ENCODE results near the gene ATPAF2.

ATPAF2 gene

DNA sequence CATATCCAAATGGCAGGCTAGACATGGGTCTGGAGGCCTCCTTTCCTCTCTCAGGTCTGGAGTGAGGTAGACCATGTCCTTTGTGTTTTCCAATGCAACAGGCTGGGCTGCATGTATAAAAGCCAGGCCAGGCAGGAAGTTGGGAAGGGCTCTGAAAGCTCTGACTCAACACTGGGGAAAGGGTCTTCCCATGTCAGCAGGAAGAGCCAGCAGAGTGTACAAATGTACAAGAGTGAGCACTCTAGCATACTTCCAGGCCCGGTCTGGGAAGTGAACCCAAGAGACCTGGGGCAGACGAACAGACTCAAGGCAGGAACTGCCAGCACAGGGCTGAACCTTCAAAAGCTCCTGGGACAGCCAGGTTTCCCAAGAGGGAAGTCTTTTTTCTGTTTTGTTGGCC lies 7.0 kb downstream of the ATPAF2 start:
- no peak for DNase-seq (ENCODE audit: low spot score)
- TF ChIP-seq, protein P1, sequence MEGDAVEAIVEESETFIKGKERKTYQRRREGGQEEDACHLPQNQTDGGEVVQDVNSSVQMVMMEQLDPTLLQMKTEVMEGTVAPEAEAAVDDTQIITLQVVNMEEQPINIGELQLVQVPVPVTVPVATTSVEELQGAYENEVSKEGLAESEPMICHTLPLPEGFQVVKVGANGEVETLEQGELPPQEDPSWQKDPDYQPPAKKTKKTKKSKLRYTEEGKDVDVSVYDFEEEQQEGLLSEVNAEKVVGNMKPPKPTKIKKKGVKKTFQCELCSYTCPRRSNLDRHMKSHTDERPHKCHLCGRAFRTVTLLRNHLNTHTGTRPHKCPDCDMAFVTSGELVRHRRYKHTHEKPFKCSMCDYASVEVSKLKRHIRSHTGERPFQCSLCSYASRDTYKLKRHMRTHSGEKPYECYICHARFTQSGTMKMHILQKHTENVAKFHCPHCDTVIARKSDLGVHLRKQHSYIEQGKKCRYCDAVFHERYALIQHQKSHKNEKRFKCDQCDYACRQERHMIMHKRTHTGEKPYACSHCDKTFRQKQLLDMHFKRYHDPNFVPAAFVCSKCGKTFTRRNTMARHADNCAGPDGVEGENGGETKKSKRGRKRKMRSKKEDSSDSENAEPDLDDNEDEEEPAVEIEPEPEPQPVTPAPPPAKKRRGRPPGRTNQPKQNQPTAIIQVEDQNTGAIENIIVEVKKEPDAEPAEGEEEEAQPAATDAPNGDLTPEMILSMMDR (IDR thresholded peaks at IDR 0.05), result no peak
- H3K27ac ChIP-seq, result no peak overlapping the region

GRCh38 chr17:18028952-18029540 lies 9.9 kb downstream of the ATPAF2 start:
- no peak overlapping the region for H3K4me3 ChIP-seq
- no peak for DNase-seq (ENCODE audit: low spot score)
- H3K27ac ChIP-seq, result no peak overlapping the region

More for the DNA sequence above, 7.0 kb downstream of the ATPAF2 start:
- no peak overlapping the region for H3K4me3 ChIP-seq

GRCh38 chr17:18028114-18028951 lies 10.6 kb downstream of the ATPAF2 start:
- no peak overlapping the region for H3K4me3 ChIP-seq
- H3K27ac ChIP-seq, result no peak overlapping the region
- DNase-seq (ENCODE audit: low spot score), result no peak
- TF ChIP-seq, protein P1 (IDR thresholded peaks at IDR 0.05), result no peak

More at GRCh38 chr17:18028952-18029540, 9.9 kb downstream of the ATPAF2 start:
- TF ChIP-seq, protein P1 (IDR thresholded peaks at IDR 0.05), result no peak

GRCh38 chr17:18027280-18027679 lies 11.7 kb downstream of the ATPAF2 start:
- DNase-seq (ENCODE audit: low spot score), result no peak
- TF ChIP-seq, protein P1 (IDR thresholded peaks at IDR 0.05), result no peak
- Histone ChIP-seq H3K27ac (no peak overlapping the region), H3K4me3 (no peak overlapping the region)

GRCh38 chr17:18025945-18026776 lies 12.8 kb downstream of the ATPAF2 start:
- DNase-seq (ENCODE audit: low spot score), result no peak
- no peak overlapping the region for H3K4me3 ChIP-seq
- TF ChIP-seq, protein P1 (IDR thresholded peaks at IDR 0.05), result no peak
- no peak overlapping the region for H3K27ac ChIP-seq

DNA sequence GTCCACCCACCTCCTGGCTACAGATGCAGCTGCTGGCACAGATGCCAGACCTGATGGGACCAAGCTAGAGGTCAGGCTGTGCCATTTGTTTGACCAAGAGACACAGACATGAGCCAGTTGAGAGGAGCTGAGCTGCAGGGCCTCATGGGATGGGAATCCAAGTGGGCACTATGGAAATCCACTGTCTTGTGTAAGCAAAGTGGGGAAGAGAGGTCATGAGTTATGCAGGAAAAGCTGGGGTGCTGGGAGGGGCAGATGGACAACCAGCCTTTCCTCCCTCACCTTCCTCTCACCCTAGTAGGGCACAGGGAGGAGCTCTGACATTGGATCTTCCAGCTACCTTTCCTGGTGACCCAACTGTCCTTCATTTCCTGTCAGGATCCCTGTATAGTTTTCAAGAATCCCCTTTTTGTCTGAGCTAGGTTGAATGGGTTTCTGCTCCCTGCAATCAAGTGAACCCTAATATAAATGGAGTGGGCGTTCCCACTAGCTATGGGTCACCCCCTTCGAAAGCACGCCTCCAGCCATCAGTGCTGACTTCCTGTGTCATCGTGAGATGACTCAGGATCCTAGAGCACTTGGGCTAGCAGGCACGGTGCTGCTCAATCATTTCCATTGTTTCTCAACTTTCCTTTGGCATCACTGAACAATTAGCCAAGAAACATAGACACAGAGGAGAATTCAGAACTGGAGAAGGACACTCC lies 13.6 kb downstream of the ATPAF2 start:
- no peak overlapping the region for H3K4me3 ChIP-seq
- TF ChIP-seq, protein P1 (IDR thresholded peaks at IDR 0.05), result no peak
- DNase-seq (ENCODE audit: low spot score), result no peak
- H3K27ac ChIP-seq, result no peak overlapping the region
